HepG2 (cell line): ENCODE data around the gene KMT2D. TPM values are rescaled to one million over a fixed set of nuclear protein-coding genes. Genes with fewer than 3 reads are reported as not detected.

ENCODE experiments used
- ATAC-seq: fragments of 200-7000 bp; cut with Tn5 transposase; 3 replicates; pipeline ENCODE4 v1.9.1; 2020; ENCODE audit warnings: mild to moderate bottlenecking, moderate library complexity
- BruUV-seq: library from RNA; stranded (reverse); fragments of 400-500 nt; replicated peaks from 2 replicates; lab custom pipeline; 2021; lab: Mats Ljungman, UMichigan
- CTCF ChIA-PET: fragments of 300-600 bp; formaldehyde crosslinking; extraction: SDS; loops from one replicate; lab custom pipeline; 2021; ENCODE audit warnings: low total read pairs, inconsistent platforms, low intra/inter-chr PET ratio; lab: Yijun Ruan, JAX
- POLR2A ChIA-PET: fragments of 350-600 bp; sonication (Branson Sonifier 250); formaldehyde crosslinking; loops from one replicate; lab custom pipeline; 2020; ENCODE audit warnings: antibody characterized with exemption, inconsistent platforms; lab: Yijun Ruan, JAX
- DNase-seq: peaks from one replicate; pipeline ENCODE4 v3.0.0-alpha.2; 2015; ENCODE audit warnings: low spot score
- FAIRE-seq: peaks from 3 replicates; lab custom pipeline; 2011; peaks lifted over from hg19 to GRCh38; lab: Jason Lieb, UNC
- H2AFZ ChIP-seq: one replicate; pipeline ENCODE4 v1.6.1; 2011; ENCODE audit warnings: low read length, inconsistent platforms
- H3K27ac ChIP-seq: fragments of 300-600 bp; 3 replicates; pipeline ENCODE4 v1.8.0; 2011; ENCODE audit warnings: mixed run types, mild to moderate bottlenecking, mixed read lengths, low read length, inconsistent platforms; ENCODE audit not compliant: insufficient read depth; ENCODE audit errors: extremely low read length
- H3K27me3 ChIP-seq, 2 experiments: fragments of 200-600 bp in 1 of 2; 2 replicates in 1 of 2; 3 replicates in 1 of 2; pipeline versions ENCODE4 v1.6.0 to v1.8.0; 2011; ENCODE audit warnings: low read length in 2 of 2, mild to moderate bottlenecking in 2 of 2, moderate library complexity in 2 of 2, inconsistent platforms in 1 of 2; ENCODE audit not compliant: insufficient read depth in 2 of 2, control insufficient read depth in 1 of 2
- H3K36me3 ChIP-seq, 2 experiments: fragments of 200-600 bp in 1 of 2; replicated peaks in 1 of 2; 2 replicates in 1 of 2; 3 replicates in 1 of 2; pipeline versions ENCODE4 v1.5.1 to v1.8.0; 2011; ENCODE audit warnings: low read length in 2 of 2, inconsistent platforms in 1 of 2; ENCODE audit not compliant: insufficient read depth in 2 of 2, control insufficient read depth in 1 of 2
- H3K4me1 ChIP-seq: 2 replicates; pipeline ENCODE4 v1.5.1; 2012; ENCODE audit warnings: low read length, inconsistent platforms; ENCODE audit not compliant: insufficient read depth
- H3K4me2 ChIP-seq: 2 replicates; pipeline ENCODE4 v1.6.0; 2011; ENCODE audit warnings: low read depth, low read length, inconsistent platforms
- H3K4me3 ChIP-seq, 3 experiments: fragments of 200-600 bp in 1 of 3; sonication (generic), shearing (Covaris generic) in 1 of 3; replicated peaks in 1 of 3; 2 replicates each; pipeline ENCODE4 v1.5.1; 2011 to 2016; ENCODE audit warnings: low read length in 3 of 3, inconsistent platforms in 2 of 3, low read depth in 2 of 3, mild to moderate bottlenecking in 2 of 3, control low read depth in 1 of 3, mixed read lengths in 1 of 3; ENCODE audit not compliant: insufficient read depth in 1 of 3
- H3K79me2 ChIP-seq: one replicate; pipeline ENCODE4 v1.6.1; 2011; ENCODE audit warnings: low read length, inconsistent platforms; ENCODE audit not compliant: insufficient read depth
- H3K9ac ChIP-seq: 2 replicates; pipeline ENCODE4 v1.6.0; 2011; ENCODE audit warnings: mild to moderate bottlenecking, low read depth, low read length, inconsistent platforms; ENCODE audit not compliant: insufficient read depth
- H3K9me3 ChIP-seq: 2 replicates; pipeline ENCODE4 v1.5.1; 2012; ENCODE audit warnings: mild to moderate bottlenecking, low read length
- H4K20me1 ChIP-seq: 2 replicates; pipeline ENCODE4 v1.6.0; 2011; ENCODE audit warnings: inconsistent platforms, mild to moderate bottlenecking, low read length, moderate library complexity; ENCODE audit not compliant: insufficient read depth
- HNRNPL ChIP-seq: fragments of 200-400 bp; formaldehyde crosslinking; IDR thresholded peaks from 2 replicates; pipeline ENCODE4 v1.6.1; 2017; ENCODE audit warnings: mild to moderate bottlenecking, low read depth, low read length
- MAF1 ChIP-seq: sonication (generic); formaldehyde crosslinking; IDR thresholded peaks from 2 replicates; pipeline ENCODE4 v1.5.0; 2020; ENCODE audit warnings: missing genetic modification reagents, borderline replicate concordance
- MEIS2 ChIP-seq: sonication (generic); formaldehyde crosslinking; IDR thresholded peaks from 2 replicates; pipeline ENCODE4 v1.9.0; 2021; ENCODE audit warnings: mild to moderate bottlenecking, missing genetic modification reagents
- NR2F6 ChIP-seq, 2 experiments: IDR thresholded peaks; 2 replicates each; pipeline ENCODE4 v1.6.1; 2016; ENCODE audit warnings: antibody characterized with exemption in 1 of 2, mild to moderate bottlenecking in 1 of 2
- POGZ ChIP-seq: sonication (generic); formaldehyde crosslinking; IDR thresholded peaks from 2 replicates; pipeline ENCODE4 v1.4.0; 2020; ENCODE audit warnings: mild to moderate bottlenecking, missing genetic modification reagents
- ZFP62 ChIP-seq: sonication (generic); formaldehyde crosslinking; IDR thresholded peaks from 2 replicates; pipeline ENCODE4 v1.4.0; 2020; ENCODE audit warnings: missing genetic modification reagents
- ZNF12 ChIP-seq: sonication (generic); formaldehyde crosslinking; IDR thresholded peaks from 2 replicates; pipeline ENCODE4 v1.5.0; 2020; ENCODE audit warnings: missing genetic modification reagents
- ZNF367 ChIP-seq: sonication (generic); formaldehyde crosslinking; IDR thresholded peaks from 2 replicates; pipeline ENCODE4 v1.4.0; 2020; ENCODE audit warnings: missing genetic modification reagents, borderline replicate concordance
- ZNF549 ChIP-seq: sonication (generic); formaldehyde crosslinking; IDR thresholded peaks from 2 replicates; pipeline ENCODE4 v1.5.0; 2020; ENCODE audit warnings: missing genetic modification reagents
- ZSCAN25 ChIP-seq: sonication (generic); formaldehyde crosslinking; IDR thresholded peaks from 2 replicates; pipeline ENCODE4 v1.8.0; 2022; ENCODE audit warnings: mild to moderate bottlenecking, missing genetic modification reagents
- WGBS: methylation state at CpG from one replicate; pipeline ENCODE4 v1.1.6; 2017; ENCODE audit warnings: low lambda C conversion rate; 5-methylcytosine and 5-hydroxymethylcytosine counted together
- in situ Hi-C: cut with HindIII; loops from 2 replicates; pipeline ENCODE4 v1.10.0; 2017; ENCODE audit warnings: low pct_unique_long_range_greater_than_20kb; ENCODE audit not compliant: extremely low pct_ligation_motif_present
- intact Hi-C: fragments of 100-400 bp; cut with micrococcal nuclease; formaldehyde crosslinking; loops from one replicate; pipeline ENCODE4 v1.10.0; 2022; ENCODE audit not compliant: unreplicated experiment
- polyA plus RNA-seq, 8 experiments: library from polyadenylated mRNA; depleted of rRNA in 3 of 8; stranded (reverse) in 7 of 8; unstranded in 1 of 8; fragments of >200 nt; fragmentation: Illumina TruSeq in 4 of 8; extraction: Trizol in 4 of 8; gene quantifications; 2 replicates each; pipeline versions ENCODE4 v1.2.1 to v1.2.3, GENCODE V29; 2011 to 2016; ENCODE audit warnings: low read depth in 4 of 8, missing spikeins in 1 of 8, mixed read lengths in 1 of 8; ENCODE audit not compliant: insufficient read depth in 1 of 8
- total RNA-seq, 5 experiments: library from RNA; depleted of rRNA; stranded (reverse); fragments of >200 nt; fragmentation: Illumina TruSeq; extraction: Trizol; gene quantifications; 2 replicates each; pipeline ENCODE4 v1.2.3, GENCODE V29; 2016; ENCODE audit warnings: low read depth in 1 of 5
- TF ChIP-seq, protein P1 (sequence below): sonication (generic); formaldehyde crosslinking; IDR thresholded peaks from 2 replicates; pipeline ENCODE4 v1.5.0; 2020; ENCODE audit warnings: mild to moderate bottlenecking, missing genetic modification reagents
- TF ChIP-seq, protein P2 (sequence below): sonication (generic); formaldehyde crosslinking; IDR thresholded peaks from 2 replicates; pipeline ENCODE4 v1.5.0; 2020; ENCODE audit warnings: mild to moderate bottlenecking, missing genetic modification reagents, moderate library complexity
- TF ChIP-seq, protein P3 (sequence below): sonication (generic); formaldehyde crosslinking; IDR thresholded peaks from 2 replicates; pipeline ENCODE4 v1.4.0; 2020; ENCODE audit warnings: missing genetic modification reagents
- TF ChIP-seq, protein P4 (sequence below): sonication (generic); formaldehyde crosslinking; IDR thresholded peaks from 2 replicates; pipeline ENCODE4 v1.9.0; 2021; ENCODE audit warnings: missing genetic modification reagents, mild to moderate bottlenecking, borderline replicate concordance

The KMT2D gene
- total and polyA plus RNA-seq, 2 of the 13 experiments (the other 11 are each of a cell fraction or from before 2014, with no cell fraction given): 8.1 to 10.4 TPM

DNA sequence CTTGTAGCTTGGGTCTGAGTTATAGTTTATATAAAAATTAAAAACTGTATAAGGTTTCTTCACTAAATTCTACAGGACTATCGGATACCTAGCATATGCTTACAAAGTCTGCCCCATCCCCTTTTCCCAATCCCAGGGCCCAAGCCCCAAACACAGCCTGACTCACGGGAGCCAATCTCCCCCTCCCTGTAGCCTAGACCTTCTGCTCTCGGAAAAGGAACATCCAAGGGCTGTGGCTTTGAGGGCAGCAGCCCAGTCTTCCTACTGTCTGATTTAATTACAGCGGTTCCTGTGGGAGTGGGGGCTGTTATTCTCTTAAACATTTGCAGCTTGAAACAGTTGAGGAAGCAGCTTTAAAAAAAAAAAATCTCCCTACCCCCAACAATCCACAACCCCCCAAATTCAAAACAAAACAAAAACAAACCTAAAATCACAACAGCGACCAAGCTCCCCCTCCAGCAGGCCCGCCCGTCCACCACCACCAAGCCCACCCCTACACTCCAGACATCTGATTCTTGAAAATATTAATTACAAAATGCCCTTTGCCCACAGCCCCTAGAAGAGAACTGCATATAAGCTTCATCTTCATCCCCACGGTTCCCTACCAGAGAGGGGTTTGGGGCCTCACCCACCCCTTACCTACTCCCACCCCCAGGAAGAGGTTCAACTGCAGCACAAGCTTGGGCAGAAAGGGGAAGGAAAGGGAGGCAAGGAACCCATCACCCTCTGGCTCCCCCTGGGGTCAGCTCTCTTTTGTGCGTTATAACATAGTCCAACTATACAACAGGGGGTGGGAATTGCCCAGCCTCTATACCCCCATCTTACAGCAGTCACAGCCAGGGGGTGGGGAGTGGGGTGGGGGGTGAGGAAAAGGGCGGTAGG lies 40.9 kb downstream of the KMT2D start:
- peak; percentile 17; the same call in 2 of the 3 replicates for ATAC-seq
- H3K9ac ChIP-seq: 0 out of 2 replicates have a peak overlapping the region, but pooled peaks have one; percentile 38
- H3K79me2 ChIP-seq: peaks cover 6% of the 10 kb centered on the region
- 92% methylated on average over 10 of the region's 10 CpGs for WGBS
- H3K27me3 ChIP-seq: no peaks in the 10 kb centered on the region
- H2AFZ ChIP-seq: no peak overlapping the region
- in situ Hi-C loops (no loop called here), intact Hi-C loops (loop anchor here (5.0 kb wide), 1 partner anchor 113 kb away; the partner anchor contains the start of gene TUBA1B)
- CTCF ChIA-PET: interaction anchor here (3.4 kb wide), 1 partner anchor 23 kb away, joined by 15 read pairs; no protein-coding TSS in a partner anchor
- DNase-seq: peak; percentile 39
- H4K20me1 ChIP-seq: no peaks in the 10 kb centered on the region
- H3K4me1 ChIP-seq: peaks cover 20% of the 10 kb centered on the region
- BruUV-seq: no TSS peak
- peak overlapping the region; percentile 86 for H3K27ac ChIP-seq
- H3K4me3 ChIP-seq: peak overlapping the region in 2 of 3 experiments; percentile 5 to 64; a peak in 2 of 6 replicates
- peak overlapping the region; percentile 98 for H3K4me2 ChIP-seq
- peak; percentile 42 for FAIRE-seq
- H3K36me3 ChIP-seq: peaks cover 14 to 23% of the 10 kb centered on the region in 2 experiments
- POLR2A ChIA-PET: interaction anchor here (0.5 to 1.3 kb wide), 8 partner anchors 13 to 154 kb away, joined by 3 to 9 read pairs (median 4); partner anchors contain the start of genes DDN, RND1 and TUBA1B
- H3K9me3 ChIP-seq: no peaks in the 10 kb centered on the region
- TF ChIP-seq MEIS2 (CRISPR knock-in tag) (no peak), ZNF12 (CRISPR knock-in tag) (no peak), NR2F6 (IDR thresholded peaks at IDR 0.05) (no peak), NR2F6 (CRISPR knock-in tag; IDR thresholded peaks at IDR 0.05) (no peak), MAF1 (CRISPR knock-in tag) (no peak), POGZ (CRISPR knock-in tag) (no peak), ZFP62 (no peak), ZNF367 (CRISPR knock-in tag) (no peak), ZNF549 (CRISPR knock-in tag) (no peak), ZSCAN25 (CRISPR knock-in tag) (no peak), HNRNPL (no peak)
- TF ChIP-seq, protein P1, sequence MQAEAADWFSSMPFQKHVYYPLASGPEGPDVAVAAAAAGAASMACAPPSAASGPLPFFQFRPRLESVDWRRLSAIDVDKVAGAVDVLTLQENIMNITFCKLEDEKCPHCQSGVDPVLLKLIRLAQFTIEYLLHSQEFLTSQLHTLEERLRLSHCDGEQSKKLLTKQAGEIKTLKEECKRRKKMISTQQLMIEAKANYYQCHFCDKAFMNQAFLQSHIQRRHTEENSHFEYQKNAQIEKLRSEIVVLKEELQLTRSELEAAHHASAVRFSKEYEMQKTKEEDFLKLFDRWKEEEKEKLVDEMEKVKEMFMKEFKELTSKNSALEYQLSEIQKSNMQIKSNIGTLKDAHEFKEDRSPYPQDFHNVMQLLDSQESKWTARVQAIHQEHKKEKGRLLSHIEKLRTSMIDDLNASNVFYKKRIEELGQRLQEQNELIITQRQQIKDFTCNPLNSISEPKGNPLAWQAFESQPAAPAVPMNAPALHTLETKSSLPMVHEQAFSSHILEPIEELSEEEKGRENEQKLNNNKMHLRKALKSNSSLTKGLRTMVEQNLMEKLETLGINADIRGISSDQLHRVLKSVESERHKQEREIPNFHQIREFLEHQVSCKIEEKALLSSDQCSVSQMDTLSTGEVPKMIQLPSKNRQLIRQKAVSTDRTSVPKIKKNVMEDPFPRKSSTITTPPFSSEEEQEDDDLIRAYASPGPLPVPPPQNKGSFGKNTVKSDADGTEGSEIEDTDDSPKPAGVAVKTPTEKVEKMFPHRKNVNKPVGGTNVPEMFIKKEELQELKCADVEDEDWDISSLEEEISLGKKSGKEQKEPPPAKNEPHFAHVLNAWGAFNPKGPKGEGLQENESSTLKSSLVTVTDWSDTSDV (CRISPR knock-in tag): no peak
- TF ChIP-seq, protein P2, sequence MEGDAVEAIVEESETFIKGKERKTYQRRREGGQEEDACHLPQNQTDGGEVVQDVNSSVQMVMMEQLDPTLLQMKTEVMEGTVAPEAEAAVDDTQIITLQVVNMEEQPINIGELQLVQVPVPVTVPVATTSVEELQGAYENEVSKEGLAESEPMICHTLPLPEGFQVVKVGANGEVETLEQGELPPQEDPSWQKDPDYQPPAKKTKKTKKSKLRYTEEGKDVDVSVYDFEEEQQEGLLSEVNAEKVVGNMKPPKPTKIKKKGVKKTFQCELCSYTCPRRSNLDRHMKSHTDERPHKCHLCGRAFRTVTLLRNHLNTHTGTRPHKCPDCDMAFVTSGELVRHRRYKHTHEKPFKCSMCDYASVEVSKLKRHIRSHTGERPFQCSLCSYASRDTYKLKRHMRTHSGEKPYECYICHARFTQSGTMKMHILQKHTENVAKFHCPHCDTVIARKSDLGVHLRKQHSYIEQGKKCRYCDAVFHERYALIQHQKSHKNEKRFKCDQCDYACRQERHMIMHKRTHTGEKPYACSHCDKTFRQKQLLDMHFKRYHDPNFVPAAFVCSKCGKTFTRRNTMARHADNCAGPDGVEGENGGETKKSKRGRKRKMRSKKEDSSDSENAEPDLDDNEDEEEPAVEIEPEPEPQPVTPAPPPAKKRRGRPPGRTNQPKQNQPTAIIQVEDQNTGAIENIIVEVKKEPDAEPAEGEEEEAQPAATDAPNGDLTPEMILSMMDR (CRISPR knock-in tag): peak; percentile 50
- TF ChIP-seq, protein P3, sequence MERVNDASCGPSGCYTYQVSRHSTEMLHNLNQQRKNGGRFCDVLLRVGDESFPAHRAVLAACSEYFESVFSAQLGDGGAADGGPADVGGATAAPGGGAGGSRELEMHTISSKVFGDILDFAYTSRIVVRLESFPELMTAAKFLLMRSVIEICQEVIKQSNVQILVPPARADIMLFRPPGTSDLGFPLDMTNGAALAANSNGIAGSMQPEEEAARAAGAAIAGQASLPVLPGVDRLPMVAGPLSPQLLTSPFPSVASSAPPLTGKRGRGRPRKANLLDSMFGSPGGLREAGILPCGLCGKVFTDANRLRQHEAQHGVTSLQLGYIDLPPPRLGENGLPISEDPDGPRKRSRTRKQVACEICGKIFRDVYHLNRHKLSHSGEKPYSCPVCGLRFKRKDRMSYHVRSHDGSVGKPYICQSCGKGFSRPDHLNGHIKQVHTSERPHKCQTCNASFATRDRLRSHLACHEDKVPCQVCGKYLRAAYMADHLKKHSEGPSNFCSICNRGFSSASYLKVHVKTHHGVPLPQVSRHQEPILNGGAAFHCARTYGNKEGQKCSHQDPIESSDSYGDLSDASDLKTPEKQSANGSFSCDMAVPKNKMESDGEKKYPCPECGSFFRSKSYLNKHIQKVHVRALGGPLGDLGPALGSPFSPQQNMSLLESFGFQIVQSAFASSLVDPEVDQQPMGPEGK (CRISPR knock-in tag): 0 out of 2 replicates have a peak, but pooled peaks have one; percentile 29
- TF ChIP-seq, protein P4, sequence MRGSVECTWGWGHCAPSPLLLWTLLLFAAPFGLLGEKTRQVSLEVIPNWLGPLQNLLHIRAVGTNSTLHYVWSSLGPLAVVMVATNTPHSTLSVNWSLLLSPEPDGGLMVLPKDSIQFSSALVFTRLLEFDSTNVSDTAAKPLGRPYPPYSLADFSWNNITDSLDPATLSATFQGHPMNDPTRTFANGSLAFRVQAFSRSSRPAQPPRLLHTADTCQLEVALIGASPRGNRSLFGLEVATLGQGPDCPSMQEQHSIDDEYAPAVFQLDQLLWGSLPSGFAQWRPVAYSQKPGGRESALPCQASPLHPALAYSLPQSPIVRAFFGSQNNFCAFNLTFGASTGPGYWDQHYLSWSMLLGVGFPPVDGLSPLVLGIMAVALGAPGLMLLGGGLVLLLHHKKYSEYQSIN (CRISPR knock-in tag): no peak
